GM06990 (cell line): ENCODE results near the gene PRR36.

Experiments used
- DNase-seq: peaks from one replicate; pipeline ENCODE4 v3.0.0-alpha.2; 2011; ENCODE audit not compliant: insufficient read length; ENCODE audit errors: extremely low read depth
- H3K27me3 ChIP-seq: replicated peaks from 2 replicates; pipeline ENCODE4 v1.6.0; 2011; ENCODE audit warnings: low read length; ENCODE audit not compliant: control insufficient read depth, insufficient read depth
- H3K36me3 ChIP-seq: 2 replicates; pipeline ENCODE4 v1.5.1; 2011; ENCODE audit warnings: low read length; ENCODE audit not compliant: control insufficient read depth, insufficient read depth
- H3K4me3 ChIP-seq: replicated peaks from 2 replicates; pipeline ENCODE4 v1.5.1; 2011; ENCODE audit warnings: low read depth, mild to moderate bottlenecking, control low read depth, low read length
- TF ChIP-seq, protein P1 (sequence below): IDR thresholded peaks from 2 replicates; pipeline ENCODE4 v1.5.1; 2011; ENCODE audit warnings: low read length, control low read depth, mild to moderate bottlenecking, inconsistent platforms; ENCODE audit not compliant: insufficient read depth, poor library complexity, severe bottlenecking

PRR36 gene

DNA sequence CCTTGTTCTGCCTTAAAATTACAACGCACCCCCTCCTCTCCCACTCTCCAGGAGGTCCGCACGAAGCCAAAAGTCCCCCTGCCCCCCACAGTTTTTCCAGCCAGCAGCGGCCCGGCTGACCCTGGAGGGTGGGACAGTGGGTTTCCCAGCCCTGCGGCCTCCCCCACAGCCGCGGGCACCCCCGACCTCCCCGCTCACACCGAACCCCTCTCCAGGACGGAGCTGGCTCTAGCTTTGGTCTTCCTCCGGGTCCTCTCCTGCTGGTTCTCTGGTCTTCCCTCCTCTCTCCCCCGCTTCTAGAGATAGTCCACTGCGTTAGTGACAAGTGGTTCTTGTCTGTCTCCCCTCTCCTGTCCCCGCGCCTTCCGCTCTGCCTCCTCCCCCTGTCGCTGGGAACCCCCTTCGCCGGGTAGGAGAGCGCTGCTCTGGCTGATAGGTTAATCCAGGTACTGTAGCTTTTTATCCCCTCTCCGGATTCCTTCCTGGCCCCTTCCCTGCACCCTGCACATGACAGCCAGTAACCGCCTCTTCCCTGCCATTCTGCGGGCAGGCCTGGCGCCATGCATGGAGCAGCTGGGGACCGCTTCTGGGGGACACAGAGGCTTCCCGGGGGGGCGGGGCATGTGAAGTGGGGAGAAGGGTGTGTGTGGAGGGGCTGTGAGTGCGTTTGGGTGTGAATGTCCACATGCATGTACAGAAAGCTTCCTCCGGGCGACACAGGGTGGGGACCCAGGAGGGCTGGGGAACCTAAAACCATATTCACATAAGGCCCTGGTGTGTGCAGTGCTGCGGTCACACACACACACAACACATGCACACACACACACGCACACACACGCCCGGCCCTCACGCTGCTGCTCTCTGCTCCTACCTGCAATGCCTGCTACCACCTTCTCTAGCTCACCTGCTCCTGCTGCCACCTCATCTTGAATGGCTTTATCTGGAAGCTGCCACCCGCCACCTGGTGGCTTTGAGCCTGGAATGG is 17.2 kb downstream of the PRR36 start:
- TF ChIP-seq, protein P1, sequence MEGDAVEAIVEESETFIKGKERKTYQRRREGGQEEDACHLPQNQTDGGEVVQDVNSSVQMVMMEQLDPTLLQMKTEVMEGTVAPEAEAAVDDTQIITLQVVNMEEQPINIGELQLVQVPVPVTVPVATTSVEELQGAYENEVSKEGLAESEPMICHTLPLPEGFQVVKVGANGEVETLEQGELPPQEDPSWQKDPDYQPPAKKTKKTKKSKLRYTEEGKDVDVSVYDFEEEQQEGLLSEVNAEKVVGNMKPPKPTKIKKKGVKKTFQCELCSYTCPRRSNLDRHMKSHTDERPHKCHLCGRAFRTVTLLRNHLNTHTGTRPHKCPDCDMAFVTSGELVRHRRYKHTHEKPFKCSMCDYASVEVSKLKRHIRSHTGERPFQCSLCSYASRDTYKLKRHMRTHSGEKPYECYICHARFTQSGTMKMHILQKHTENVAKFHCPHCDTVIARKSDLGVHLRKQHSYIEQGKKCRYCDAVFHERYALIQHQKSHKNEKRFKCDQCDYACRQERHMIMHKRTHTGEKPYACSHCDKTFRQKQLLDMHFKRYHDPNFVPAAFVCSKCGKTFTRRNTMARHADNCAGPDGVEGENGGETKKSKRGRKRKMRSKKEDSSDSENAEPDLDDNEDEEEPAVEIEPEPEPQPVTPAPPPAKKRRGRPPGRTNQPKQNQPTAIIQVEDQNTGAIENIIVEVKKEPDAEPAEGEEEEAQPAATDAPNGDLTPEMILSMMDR: no peak
- Histone ChIP-seq H3K4me3 (no peak overlapping the region), H3K36me3 (no peaks in the 10 kb centered on the region), H3K27me3 (no peaks in the 10 kb centered on the region)
- DNase-seq: no peak

DNA sequence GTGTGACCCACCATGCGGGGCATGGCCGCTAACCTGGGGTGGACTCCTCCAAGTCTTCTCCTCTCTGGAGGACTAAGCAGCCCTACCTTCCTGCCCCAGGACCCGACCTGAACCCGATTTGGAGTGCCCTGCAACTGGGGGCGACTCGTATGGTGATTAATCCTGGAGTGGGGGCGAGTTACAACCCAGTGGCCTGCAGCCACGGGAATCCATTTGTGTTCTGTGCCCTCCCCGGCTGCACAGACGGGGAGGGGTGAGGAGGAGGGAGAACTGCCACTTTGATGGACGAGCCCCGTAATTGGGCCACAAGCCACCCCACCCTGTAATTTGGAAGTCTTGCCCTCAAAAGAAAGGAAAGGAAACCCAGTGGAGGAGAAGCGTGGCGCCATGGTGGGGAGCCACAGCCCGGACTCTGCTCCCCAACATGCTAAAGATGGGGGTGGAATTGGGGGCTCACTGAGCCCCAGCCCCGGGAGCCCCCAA is 18.0 kb downstream of the PRR36 start:
- no peaks in the 10 kb centered on the region for H3K36me3 ChIP-seq
- DNase-seq: no peak

DNA sequence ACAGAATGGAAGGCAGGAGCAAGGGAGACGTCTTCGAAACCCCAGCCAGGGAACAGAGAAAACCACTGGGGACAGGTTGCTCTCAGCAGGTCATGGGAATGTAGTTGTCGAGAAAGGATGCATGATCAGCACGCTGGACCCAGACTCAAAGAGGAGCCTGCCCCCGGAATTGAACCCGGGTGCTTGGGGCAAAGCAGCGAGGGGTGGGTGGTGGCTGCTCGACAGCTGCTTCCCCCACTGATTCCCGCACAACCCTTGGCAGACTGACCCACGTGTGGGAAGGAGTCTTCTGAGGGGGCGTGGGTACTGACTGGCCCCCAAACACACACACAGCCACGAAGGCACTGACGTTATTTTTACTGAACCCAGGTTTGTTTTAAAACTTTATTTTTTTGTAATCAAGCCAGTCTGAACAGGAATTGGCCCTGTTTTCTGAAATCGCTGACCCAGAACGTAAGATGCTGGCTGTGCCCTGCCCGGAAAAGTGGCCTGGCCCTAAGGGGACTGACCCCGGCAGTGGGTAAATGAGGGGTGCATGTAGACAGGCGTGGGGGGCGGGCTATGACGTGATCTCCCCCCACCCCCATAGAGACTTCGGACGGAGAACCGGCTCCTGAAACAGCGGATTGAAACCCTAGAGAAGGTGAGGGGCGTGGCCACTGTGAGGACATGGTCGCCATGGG is 18.6 kb downstream of the PRR36 start:
- Histone ChIP-seq H3K27me3 (no peaks in the 10 kb centered on the region), H3K36me3 (no peaks in the 10 kb centered on the region), H3K4me3 (no peak overlapping the region)
- TF ChIP-seq, protein P1: no peak
- DNase-seq: no peak

More for the DNA sequence above, 18.0 kb downstream of the PRR36 start:
- Histone ChIP-seq H3K4me3 (no peak overlapping the region), H3K27me3 (no peaks in the 10 kb centered on the region)
- TF ChIP-seq, protein P1: no peak

DNA sequence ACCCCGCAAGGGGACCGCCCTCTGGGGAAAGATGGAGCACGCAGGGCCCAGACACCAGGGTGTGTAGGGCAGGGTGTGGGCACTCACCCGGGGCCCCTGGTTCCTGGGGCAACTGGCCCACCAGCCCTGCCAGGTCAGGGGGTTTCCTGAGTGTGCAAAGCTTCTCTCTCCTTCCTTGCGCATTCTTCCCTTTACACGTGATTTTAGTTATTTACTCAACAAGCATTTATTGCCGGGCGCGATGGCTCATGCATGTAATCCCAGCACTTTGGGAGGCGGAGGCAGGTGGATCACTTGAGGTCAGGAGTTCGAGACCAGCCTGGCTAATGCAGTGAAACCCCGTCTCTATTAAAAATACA is 20.4 kb downstream of the PRR36 start:
- no peak for DNase-seq
- H3K4me3 ChIP-seq: no peak overlapping the region
- TF ChIP-seq, protein P1: no peak
- no peaks in the 10 kb centered on the region for H3K27me3 ChIP-seq
- no peaks in the 10 kb centered on the region for H3K36me3 ChIP-seq

DNA sequence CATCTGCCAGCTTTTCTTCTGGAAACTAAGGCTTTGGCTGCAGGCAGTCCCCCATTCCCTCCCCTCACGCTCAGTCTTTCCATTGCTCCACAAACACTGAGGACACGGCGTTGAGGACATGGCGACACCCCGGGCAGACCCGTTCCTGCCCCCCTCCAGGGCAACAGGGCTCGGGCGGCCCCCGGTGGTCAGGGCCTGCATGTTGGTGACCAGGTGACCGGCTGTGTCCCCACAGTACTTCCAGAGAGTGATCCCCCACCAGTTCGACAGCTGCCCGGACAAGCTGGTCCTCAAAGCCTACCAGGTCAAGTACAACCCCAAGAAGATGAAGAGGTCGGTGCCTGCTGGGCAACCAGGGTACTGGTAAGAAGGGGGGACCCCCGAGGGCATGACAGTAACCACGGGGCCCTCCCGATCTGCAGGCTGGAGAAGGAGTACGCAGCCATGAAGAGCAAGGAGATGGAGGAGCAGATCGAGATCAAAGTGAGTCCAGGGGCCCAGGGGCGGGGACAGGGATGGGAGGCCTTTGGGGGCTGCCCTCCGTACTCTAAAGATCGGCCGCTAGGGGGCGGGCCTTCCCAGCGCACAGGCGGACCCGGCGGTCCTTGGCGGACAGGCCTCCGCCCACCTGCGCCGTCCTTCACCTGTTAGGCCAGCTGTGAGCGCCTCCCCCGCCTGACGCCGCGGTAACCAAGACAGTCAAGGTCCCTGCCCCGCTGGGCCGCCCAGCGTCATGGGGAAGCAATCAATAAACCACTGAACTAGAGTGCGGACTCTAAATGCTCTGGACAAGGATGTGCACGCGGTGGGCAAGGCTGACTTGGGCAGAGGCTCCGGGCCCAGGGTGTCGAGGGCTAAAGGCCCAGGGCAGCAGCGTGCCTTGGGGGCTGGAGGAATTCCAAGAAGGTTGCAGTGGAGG is 21.1 kb downstream of the PRR36 start:
- TF ChIP-seq, protein P1: peak; percentile 90
- Histone ChIP-seq H3K4me3 (no peak overlapping the region), H3K36me3 (no peaks in the 10 kb centered on the region), H3K27me3 (no peaks in the 10 kb centered on the region)
- peak; percentile 73 for DNase-seq
